Activated T-cell treated with anti-CD3 and anti-CD28 coated beads, Interleukin-2, amount 50 U/mL, for 24 hours (primary cell): Measurements from ENCODE around the gene NR1D1.
"Not testable (repeated sequence)": the region's sequence is repeated elsewhere in the genome, so short reads cannot be mapped to it uniquely, and the experiment has no call there.

ENCODE experiments used
- DNase-seq: peaks from one replicate; pipeline ENCODE4 v3.0.0-alpha.2; 2020
- H3K27ac Mint-ChIP-seq: 2 replicates; pipeline ENCODE4 v1.8.0; 2020; ENCODE audit warnings: mild to moderate bottlenecking, mixed read lengths
- H3K27me3 Mint-ChIP-seq: 2 replicates; pipeline ENCODE4 v1.8.0; 2020; ENCODE audit warnings: mixed read lengths
- H3K36me3 Mint-ChIP-seq: 2 replicates; pipeline ENCODE4 v1.8.0; 2020; ENCODE audit warnings: low read depth, mixed read lengths
- H3K4me1 Mint-ChIP-seq: 2 replicates; pipeline ENCODE4 v1.8.0; 2020; ENCODE audit warnings: low read depth, mixed read lengths
- H3K4me3 Mint-ChIP-seq: 2 replicates; pipeline ENCODE4 v1.8.0; 2020; ENCODE audit warnings: mild to moderate bottlenecking, moderate library complexity, mixed read lengths
- H3K9me3 Mint-ChIP-seq: 2 replicates; pipeline ENCODE4 v1.8.0; 2020; ENCODE audit warnings: mixed read lengths

Gene NR1D1

DNA sequence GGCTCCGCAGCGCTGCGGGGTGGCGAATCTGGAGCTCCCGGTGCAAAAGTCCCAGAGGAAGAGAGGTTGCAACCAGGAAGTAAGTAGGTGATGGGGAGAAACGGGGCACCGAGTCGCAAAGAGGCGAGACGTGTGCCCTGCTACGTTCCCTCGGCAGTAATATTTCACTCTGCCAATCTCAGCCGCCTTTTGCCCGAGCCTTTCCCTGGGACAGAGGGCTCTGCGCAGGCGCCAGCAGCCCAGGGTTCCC is at the start of gene NR1D1:
Gene NR1D1 (minus strand): TSS at position 171 of the 250 bp plus-strand sequence. CDS start 495 bp downstream, outside the sequence.
- Mint-ChIP-seq H3K27me3 (no peaks in the 10 kb centered on the region), H3K36me3 (peaks cover 45% of the 10 kb centered on the region), H3K4me3 (peak within 1 kb of the TSS; percentile 89), H3K27ac (peak within 1 kb of the TSS; percentile 95), H3K4me1 (peaks cover 93% of the 10 kb centered on the region), H3K9me3 (no peaks in the 10 kb centered on the region)
- no peak for DNase-seq

DNA sequence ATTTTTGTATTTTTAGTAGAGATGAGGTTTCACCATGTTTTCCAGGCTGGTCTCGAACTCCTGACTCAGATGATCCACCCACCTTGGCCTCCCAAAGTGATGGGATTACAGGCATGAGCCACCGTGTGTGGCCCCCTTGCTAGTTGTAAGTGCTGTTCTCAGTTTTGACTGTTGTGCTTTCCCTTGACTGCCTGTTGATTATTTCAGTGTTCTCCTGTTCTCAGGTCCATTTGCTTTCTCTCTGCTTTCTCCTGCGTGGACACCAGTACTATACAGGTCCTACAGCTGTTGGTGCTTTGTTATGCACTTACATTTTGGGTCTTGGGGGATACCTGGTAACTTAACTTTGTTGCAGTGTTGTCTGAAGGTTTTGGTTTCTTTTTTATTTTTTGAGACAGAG is 48.1 kb upstream of the NR1D1 start:
- H3K9me3 Mint-ChIP-seq: peaks cover 2% of the 10 kb centered on the region
- peak overlapping the region; percentile 83 for H3K27ac Mint-ChIP-seq
- H3K4me3 Mint-ChIP-seq: no peak overlapping the region
- H3K4me1 Mint-ChIP-seq: peaks cover 63% of the 10 kb centered on the region
- H3K36me3 Mint-ChIP-seq: peaks cover 76% of the 10 kb centered on the region
- DNase-seq: no peak
- H3K27me3 Mint-ChIP-seq: no peaks in the 10 kb centered on the region

GRCh38 chr17:40145476-40145875 is 45.1 kb upstream of the NR1D1 start:
- Mint-ChIP-seq H3K4me1 (peaks cover 61% of the 10 kb centered on the region), H3K27ac (peak overlapping the region; percentile 41)

DNA sequence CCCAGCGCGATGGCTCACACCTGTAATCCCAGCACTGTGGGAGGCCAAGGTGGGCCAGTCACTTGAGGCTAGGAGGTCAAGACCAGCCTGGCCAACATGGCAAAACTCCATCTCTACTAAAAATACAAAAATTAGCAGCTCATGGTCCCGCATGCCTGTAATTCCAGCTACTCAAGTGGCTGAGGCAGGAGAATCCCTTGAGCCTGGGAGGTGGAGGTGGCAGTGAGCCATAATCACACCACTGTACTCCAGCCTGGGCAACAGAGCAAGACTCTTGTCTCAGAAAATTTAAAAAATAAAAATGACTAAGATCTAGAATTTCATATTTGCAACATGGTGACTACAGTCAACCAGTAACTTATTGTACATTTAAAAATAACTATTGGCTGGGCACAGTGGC is 42.8 kb upstream of the NR1D1 start:
- H3K4me3 Mint-ChIP-seq, H3K9me3 Mint-ChIP-seq, DNase-seq, H3K27me3 Mint-ChIP-seq: not testable (repeated sequence)
- Mint-ChIP-seq H3K36me3 (peaks cover 72% of the 10 kb centered on the region), H3K27ac (peak overlapping the region; percentile 57), H3K4me1 (peaks cover 53% of the 10 kb centered on the region)

More at GRCh38 chr17:40145476-40145875, 45.1 kb upstream of the NR1D1 start:
- Mint-ChIP-seq H3K27me3 (no peaks in the 10 kb centered on the region), H3K4me3 (no peak overlapping the region), H3K36me3 (peaks cover 84% of the 10 kb centered on the region), H3K9me3 (no peaks in the 10 kb centered on the region)
- DNase-seq: no peak

- no peak for DNase-seq
- H3K27me3 Mint-ChIP-seq: no peaks in the 10 kb centered on the region
- H3K4me1 Mint-ChIP-seq: peaks cover 46% of the 10 kb centered on the region
- peak overlapping the region; percentile 87 for H3K4me3 Mint-ChIP-seq
- peaks cover 76% of the 10 kb centered on the region for H3K36me3 Mint-ChIP-seq
- peak overlapping the region; percentile 98 for H3K27ac Mint-ChIP-seq
- H3K9me3 Mint-ChIP-seq: no peaks in the 10 kb centered on the region
Measured at GRCh38 chr17:40139566-40140058, 39.2 kb upstream of the NR1D1 start.

- H3K4me1 Mint-ChIP-seq: peaks cover 31% of the 10 kb centered on the region
- peak overlapping the region; percentile 50 for H3K27ac Mint-ChIP-seq
- no peak overlapping the region for H3K4me3 Mint-ChIP-seq
- DNase-seq: no peak
- no peaks in the 10 kb centered on the region for H3K27me3 Mint-ChIP-seq
- H3K36me3 Mint-ChIP-seq: peaks cover 86% of the 10 kb centered on the region
- no peaks in the 10 kb centered on the region for H3K9me3 Mint-ChIP-seq
Measured at GRCh38 chr17:40135817-40136216, 35.4 kb upstream of the NR1D1 start.

DNA sequence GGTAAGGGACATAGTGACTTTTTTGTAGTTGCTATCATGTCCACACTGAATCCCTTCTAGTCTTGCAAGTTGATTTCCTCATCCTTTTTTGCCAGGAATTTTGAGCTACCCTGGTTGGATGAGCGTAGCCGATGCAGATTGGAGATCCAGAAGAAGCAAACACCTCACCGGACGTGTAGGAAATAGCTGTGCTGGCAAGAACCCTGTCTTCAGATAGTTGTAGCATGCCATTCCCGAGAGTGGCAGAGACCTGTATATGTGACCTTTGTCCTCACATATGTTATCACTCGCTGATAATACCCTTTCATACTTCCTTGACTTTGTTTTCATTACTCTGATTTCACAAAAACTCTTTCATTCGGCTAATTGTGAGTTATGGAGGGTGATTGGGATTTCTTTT is 33.8 kb upstream of the NR1D1 start:
- H3K27ac Mint-ChIP-seq: peak overlapping the region; percentile 61
- no peak for DNase-seq
- H3K36me3 Mint-ChIP-seq: peaks cover 91% of the 10 kb centered on the region
- no peaks in the 10 kb centered on the region for H3K9me3 Mint-ChIP-seq
- no peak overlapping the region for H3K4me3 Mint-ChIP-seq
- H3K27me3 Mint-ChIP-seq: no peaks in the 10 kb centered on the region
- peaks cover 27% of the 10 kb centered on the region for H3K4me1 Mint-ChIP-seq

GRCh38 chr17:40130352-40131042 is 30.1 kb upstream of the NR1D1 start:
- H3K27me3 Mint-ChIP-seq: no peaks in the 10 kb centered on the region
- H3K4me3 Mint-ChIP-seq: no peak overlapping the region
- H3K9me3 Mint-ChIP-seq: no peaks in the 10 kb centered on the region
- H3K36me3 Mint-ChIP-seq: peaks cover 95% of the 10 kb centered on the region
- no peak for DNase-seq
- H3K27ac Mint-ChIP-seq: peak overlapping the region; percentile 51
- H3K4me1 Mint-ChIP-seq: peaks cover 18% of the 10 kb centered on the region

DNA sequence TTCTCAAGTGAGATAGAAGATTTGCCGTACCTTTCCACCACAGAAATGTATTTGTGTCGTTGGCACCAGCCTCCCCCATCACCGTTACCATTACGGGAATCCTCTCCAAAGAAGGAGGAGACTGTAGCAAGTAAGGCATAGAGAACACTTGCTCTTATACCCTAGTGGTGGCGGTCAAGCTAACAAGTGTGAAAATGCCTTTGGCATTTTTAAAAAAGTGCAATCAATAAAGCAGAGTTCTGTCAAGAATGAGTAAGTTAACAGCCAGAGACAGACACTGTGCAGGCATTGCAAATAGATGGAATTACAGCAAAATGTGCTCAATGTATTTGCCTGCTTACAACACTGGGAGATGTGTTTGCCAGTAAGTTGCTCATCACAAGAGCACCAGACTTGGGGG is 29.1 kb upstream of the NR1D1 start:
- peaks cover 22% of the 10 kb centered on the region for H3K4me1 Mint-ChIP-seq

GRCh38 chr17:40124279-40125141 is 24.1 kb upstream of the NR1D1 start:
- H3K4me1 Mint-ChIP-seq: peaks cover 37% of the 10 kb centered on the region
- H3K27me3 Mint-ChIP-seq: no peaks in the 10 kb centered on the region
- H3K36me3 Mint-ChIP-seq: peaks cover 58% of the 10 kb centered on the region
- no peak for DNase-seq
- peak overlapping the region; percentile 70 for H3K27ac Mint-ChIP-seq
- H3K9me3 Mint-ChIP-seq: no peaks in the 10 kb centered on the region
- peak overlapping the region; percentile 89 for H3K4me3 Mint-ChIP-seq

More for the DNA sequence above, 29.1 kb upstream of the NR1D1 start:
- Mint-ChIP-seq H3K36me3 (peaks cover 91% of the 10 kb centered on the region), H3K9me3 (no peaks in the 10 kb centered on the region), H3K4me3 (no peak overlapping the region), H3K27me3 (no peaks in the 10 kb centered on the region), H3K27ac (peak overlapping the region; percentile 26)
- no peak for DNase-seq

DNA sequence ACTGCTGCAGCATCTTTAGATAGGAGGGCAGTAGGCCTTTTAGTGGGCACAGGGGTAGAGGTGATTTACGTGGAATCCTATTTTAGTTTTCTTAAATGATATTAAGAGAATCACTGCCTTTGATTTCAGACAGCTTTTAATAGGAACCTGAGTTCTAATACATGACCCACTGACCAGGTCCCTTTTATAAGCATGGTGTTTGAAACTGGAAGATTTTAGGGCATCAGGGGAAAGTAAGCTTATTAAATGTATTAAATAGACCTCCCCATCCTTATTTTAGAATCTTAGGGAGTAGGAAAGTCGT is 23.4 kb upstream of the NR1D1 start:
- H3K4me1 Mint-ChIP-seq: peaks cover 35% of the 10 kb centered on the region
- no peaks in the 10 kb centered on the region for H3K27me3 Mint-ChIP-seq
- no peaks in the 10 kb centered on the region for H3K9me3 Mint-ChIP-seq
- peak overlapping the region; percentile 92 for H3K27ac Mint-ChIP-seq
- DNase-seq: no peak
- peak overlapping the region; percentile 89 for H3K4me3 Mint-ChIP-seq
- H3K36me3 Mint-ChIP-seq: peaks cover 50% of the 10 kb centered on the region

DNA sequence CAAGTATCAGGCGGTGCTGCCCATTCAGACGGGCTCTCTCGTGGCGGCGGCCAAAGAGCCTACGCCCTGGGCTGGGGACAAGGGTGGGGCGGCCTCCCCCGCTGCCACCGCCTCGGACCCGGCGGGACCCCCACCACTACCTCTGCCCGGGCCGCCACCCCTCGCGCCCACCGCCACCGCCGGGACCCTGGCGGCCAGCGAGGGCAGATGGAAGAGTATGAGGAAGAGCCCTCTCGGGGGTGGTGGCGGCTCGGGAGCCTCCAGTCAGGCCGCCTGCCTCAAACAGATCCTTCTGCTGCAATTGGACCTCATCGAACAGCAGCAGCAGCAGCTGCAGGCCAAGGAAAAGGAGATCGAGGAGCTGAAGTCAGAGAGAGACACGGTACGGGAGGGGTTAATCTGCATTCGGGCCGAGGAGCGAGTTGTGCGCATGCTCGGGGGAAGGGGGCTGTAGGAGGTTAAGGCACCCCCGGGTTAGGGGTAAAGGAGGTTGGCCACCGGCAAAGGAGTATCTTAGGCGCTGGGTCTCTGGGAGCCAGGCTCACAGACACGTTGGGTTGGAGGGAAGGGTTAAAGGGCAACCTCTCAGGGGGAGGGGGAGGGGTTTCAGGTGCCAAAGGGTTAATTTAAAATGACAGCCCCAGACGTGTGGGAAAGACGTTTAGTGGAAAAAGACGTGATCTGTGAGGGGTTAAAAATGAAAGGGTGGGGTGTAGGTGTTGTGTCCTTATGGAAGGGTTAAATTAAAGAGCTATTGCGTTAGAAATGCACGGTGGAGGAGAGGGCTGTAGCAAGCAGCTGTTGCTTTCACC is 22.8 kb upstream of the NR1D1 start:
- H3K27me3 Mint-ChIP-seq: no peaks in the 10 kb centered on the region
- peaks cover 50% of the 10 kb centered on the region for H3K36me3 Mint-ChIP-seq
- H3K4me3 Mint-ChIP-seq: peak overlapping the region; percentile 89
- H3K4me1 Mint-ChIP-seq: peaks cover 38% of the 10 kb centered on the region
- peak overlapping the region; percentile 92 for H3K27ac Mint-ChIP-seq
- H3K9me3 Mint-ChIP-seq: no peaks in the 10 kb centered on the region
- peak; percentile 76 for DNase-seq

GRCh38 chr17:40122136-40122998 is 22.0 kb upstream of the NR1D1 start:
- peak overlapping the region; percentile 89 for H3K4me3 Mint-ChIP-seq
- no peaks in the 10 kb centered on the region for H3K27me3 Mint-ChIP-seq
- peak; percentile 70 for DNase-seq
- H3K4me1 Mint-ChIP-seq: peaks cover 41% of the 10 kb centered on the region
- peaks cover 41% of the 10 kb centered on the region for H3K36me3 Mint-ChIP-seq
- H3K27ac Mint-ChIP-seq: no peak overlapping the region
- H3K9me3 Mint-ChIP-seq: no peaks in the 10 kb centered on the region
